Keratinocyte (primary cell): ENCODE measurements around the gene LRP1B.

Experiments used
- CTCF ChIP-seq, 3 experiments: IDR thresholded peaks in 1 of 3; conservative IDR thresholded peaks in 1 of 3; optimal IDR thresholded peaks in 1 of 3; 2 replicates in 2 of 3; 3 replicates in 1 of 3; pipeline versions ENCODE3 to v1.5.1; 2011; ENCODE audit warnings: low read length in 3 of 3, mild to moderate bottlenecking in 3 of 3, moderate library complexity in 2 of 3, control low read depth in 1 of 3, inconsistent platforms in 1 of 3; ENCODE audit not compliant: insufficient read depth in 2 of 3; ENCODE audit errors: extremely low read depth in 1 of 3
- EZH2 ChIP-seq: IDR thresholded peaks from one replicate; pipeline ENCODE4 v1.6.1; 2012; ENCODE audit warnings: inconsistent platforms, mild to moderate bottlenecking, low read length, moderate library complexity

GRCh38 chr2:141207036-141207385 lies 923.8 kb downstream of the LRP1B start:
- TF ChIP-seq EZH2 = no peak
- TF ChIP-seq CTCF (optimal IDR thresholded peaks at IDR 0.05 in 1 of 3, IDR thresholded peaks at IDR 0.05 in 1 of 3, conservative IDR thresholded peaks at IDR 0.05 in 1 of 3; ENCODE audit: extremely low read depth in 1 of 3, insufficient read depth in 2 of 3, low read length in 3 of 3) = no peak
